Inferior parietal cortex (tissue), 1 donor: ENCODE data around the gene SCYL1.

Experiments
- DNase-seq: peaks from one replicate; pipeline ENCODE4 v3.0.0-alpha.2; 2016; ENCODE audit errors: extremely low spot score

Gene SCYL1

GRCh38 chr11:65493367-65494176 lies 31.3 kb upstream of the SCYL1 start:
- DNase-seq: peak; percentile 62

GRCh38 chr11:65496304-65497140 lies 28.4 kb upstream of the SCYL1 start:
- peak; percentile 64 for DNase-seq

GRCh38 chr11:65497141-65498041 lies 27.5 kb upstream of the SCYL1 start:
- peak; percentile 97 for DNase-seq

- peak; percentile 83 for DNase-seq
These were observed 26.7 kb upstream of the SCYL1 start for GRCh38 chr11:65498042-65498726.

GRCh38 chr11:65498727-65498976 lies 26.2 kb upstream of the SCYL1 start:
- DNase-seq: no peak

GRCh38 chr11:65498977-65499712 lies 25.7 kb upstream of the SCYL1 start, which contains the start of gene MALAT1:
TSS of gene MALAT1 (plus strand) at chr11:65499045.
- DNase-seq: peak; percentile 98

GRCh38 chr11:65499713-65500386 lies 25.0 kb upstream of the SCYL1 start:
- peak; percentile 53 for DNase-seq

GRCh38 chr11:65500387-65501185 lies 24.3 kb upstream of the SCYL1 start:
- DNase-seq: peak; percentile 50

GRCh38 chr11:65501186-65501471 lies 23.8 kb upstream of the SCYL1 start:
- no peak for DNase-seq

GRCh38 chr11:65501472-65502273 lies 23.2 kb upstream of the SCYL1 start:
- no peak for DNase-seq

GRCh38 chr11:65502274-65502554 lies 22.7 kb upstream of the SCYL1 start:
- no peak for DNase-seq

GRCh38 chr11:65502555-65503367 lies 22.1 kb upstream of the SCYL1 start:
- peak; percentile 29 for DNase-seq

- DNase-seq: peak; percentile 30
These were observed 21.4 kb upstream of the SCYL1 start for GRCh38 chr11:65503368-65503948.

GRCh38 chr11:65503949-65504673 lies 20.8 kb upstream of the SCYL1 start:
- peak; percentile 31 for DNase-seq

GRCh38 chr11:65504674-65505465 lies 20.0 kb upstream of the SCYL1 start:
- peak; percentile 35 for DNase-seq
